HL-60 (cell line): Measurements from ENCODE around the gene GLYR1.

Source experiments
- DNase-seq, 2 experiments: peaks; one replicate each; pipeline ENCODE4 v3.0.0-alpha.2; 2010 to 2020; ENCODE audit warnings: low read depth in 1 of 2, low spot score in 1 of 2
- H3K27ac ChIP-seq: fragments of 250-450 bp; sonication (Bioruptor Pico); replicated peaks from 2 replicates; pipeline ENCODE4 v1.5.1; 2020; ENCODE audit warnings: mild to moderate bottlenecking, moderate library complexity
- H3K27me3 ChIP-seq: fragments of 250-450 bp; sonication (Bioruptor Pico); 2 replicates; pipeline ENCODE4 v1.5.1; 2021; ENCODE audit warnings: mild to moderate bottlenecking, moderate library complexity; ENCODE audit not compliant: insufficient read depth, poor library complexity, severe bottlenecking
- H3K4me3 ChIP-seq: replicated peaks from 2 replicates; pipeline ENCODE4 v1.5.1; 2011; ENCODE audit warnings: mild to moderate bottlenecking, control low read depth, low read length; ENCODE audit not compliant: insufficient read depth
- CTCF ChIP-seq: IDR thresholded peaks from one replicate; pipeline ENCODE4 v1.5.1; 2011; ENCODE audit warnings: low read length, control low read depth, inconsistent platforms; ENCODE audit not compliant: insufficient read depth
- GABPA ChIP-seq: IDR thresholded peaks from 2 replicates; pipeline ENCODE4 v1.6.1; 2012; ENCODE audit warnings: low read depth
- POLR2AphosphoS5 ChIP-seq: IDR thresholded peaks from 2 replicates; pipeline ENCODE4 v1.6.1; 2012; ENCODE audit warnings: low read depth
- REST ChIP-seq: IDR thresholded peaks from 2 replicates; pipeline ENCODE4 v1.6.1; 2012; ENCODE audit warnings: low read depth; ENCODE audit not compliant: insufficient replicate concordance
- SPI1 ChIP-seq: IDR thresholded peaks from 2 replicates; pipeline ENCODE4 v1.6.1; 2012; ENCODE audit warnings: low read depth, mild to moderate bottlenecking, borderline replicate concordance

The GLYR1 gene

GRCh38 chr16:4820652-4821051 lies 26.4 kb downstream of the GLYR1 start:
- DNase-seq = no peak
- Histone ChIP-seq H3K27me3 (no peaks in the 10 kb centered on the region), H3K4me3 (no peak overlapping the region), H3K27ac (no peak overlapping the region)
- TF ChIP-seq POLR2AphosphoS5 = no peak
- TF ChIP-seq GABPA = no peak
- TF ChIP-seq SPI1 = no peak
- no peak for TF ChIP-seq REST
- no peak for TF ChIP-seq CTCF

- DNase-seq = no peak
- Histone ChIP-seq H3K27ac (no peak overlapping the region), H3K27me3 (no peaks in the 10 kb centered on the region), H3K4me3 (no peak overlapping the region)
- TF ChIP-seq REST (no peak), SPI1 (no peak), GABPA (no peak), CTCF (no peak), POLR2AphosphoS5 (no peak)
These were observed 32.4 kb downstream of the GLYR1 start for GRCh38 chr16:4814542-4815173.

GRCh38 chr16:4814046-4814445 lies 33.0 kb downstream of the GLYR1 start:
- TF ChIP-seq GABPA (no peak), SPI1 (no peak)
- no peak for DNase-seq
- Histone ChIP-seq H3K27me3 (no peaks in the 10 kb centered on the region), H3K27ac (no peak overlapping the region), H3K4me3 (no peak overlapping the region)

GRCh38 chr16:4813251-4814003 lies 33.7 kb downstream of the GLYR1 start:
- TF ChIP-seq GABPA (no peak), CTCF (no peak), POLR2AphosphoS5 (no peak), REST (no peak), SPI1 (no peak)
- Histone ChIP-seq H3K4me3 (no peak overlapping the region), H3K27me3 (no peaks in the 10 kb centered on the region), H3K27ac (no peak overlapping the region)
- DNase-seq = no peak
